Measurements from ENCODE around the gene HTR7.
A peak's percentile ranks its signal among the peaks of the same experiment; 100 is the strongest.
"Not testable (repeated sequence)": the region's sequence is repeated elsewhere in the genome, so short reads cannot be mapped to it uniquely, and the experiment has no call there.

Gene HTR7

DNA sequence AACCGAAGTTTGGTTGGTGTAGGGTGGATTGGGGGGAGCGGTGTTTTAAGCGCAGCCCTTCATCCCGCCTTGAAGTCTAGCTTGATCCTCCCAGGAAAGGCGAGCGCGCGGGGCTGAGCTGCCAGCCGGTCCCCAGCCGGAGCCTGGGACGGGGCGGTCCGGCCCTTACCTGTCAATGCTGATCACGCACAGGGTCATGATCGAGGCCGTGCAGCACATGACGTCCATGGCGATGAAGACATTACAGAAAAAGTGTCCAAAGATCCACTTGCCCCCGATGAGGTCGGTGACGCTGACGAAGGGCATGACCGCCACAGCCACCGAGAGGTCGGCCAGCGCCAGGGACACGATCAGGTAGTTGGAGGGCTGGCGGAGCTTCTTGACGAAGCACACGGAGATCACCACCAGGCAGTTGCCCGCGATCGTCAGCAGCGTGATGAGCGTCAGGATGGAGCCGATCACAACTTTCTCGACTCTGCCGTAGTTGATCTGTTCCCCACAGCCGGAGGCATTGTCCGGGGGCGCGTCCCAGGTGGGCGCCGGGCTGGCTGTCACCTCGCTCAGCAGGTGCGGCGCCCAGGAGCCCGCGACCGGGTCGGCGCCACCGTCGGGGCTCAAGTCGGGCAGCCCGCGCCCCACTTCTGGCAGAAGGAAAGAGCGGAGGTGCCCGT lies 740 bp downstream of the HTR7 start:
- DNase-seq = peak; percentile 66

DNA sequence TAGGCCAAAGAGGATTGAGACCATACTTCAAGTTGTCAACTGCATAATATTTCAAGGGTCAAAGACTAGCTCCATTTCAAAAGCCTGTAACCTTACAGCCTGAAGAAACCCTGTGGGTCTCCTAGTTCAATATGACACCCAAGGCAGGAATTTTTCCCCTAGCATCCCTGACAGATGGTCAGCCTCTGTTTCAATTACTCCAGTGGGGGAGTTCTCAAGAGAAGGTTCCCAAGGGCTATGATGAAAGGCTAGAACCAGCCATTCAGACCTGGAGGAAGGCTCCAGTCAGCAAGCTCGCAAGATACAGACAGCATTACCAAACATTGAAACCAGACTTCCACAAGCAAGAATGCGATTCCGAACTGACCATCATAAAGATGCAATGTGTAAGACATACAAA lies 1.6 kb downstream of the HTR7 start:
- DNase-seq = no peak

DNA sequence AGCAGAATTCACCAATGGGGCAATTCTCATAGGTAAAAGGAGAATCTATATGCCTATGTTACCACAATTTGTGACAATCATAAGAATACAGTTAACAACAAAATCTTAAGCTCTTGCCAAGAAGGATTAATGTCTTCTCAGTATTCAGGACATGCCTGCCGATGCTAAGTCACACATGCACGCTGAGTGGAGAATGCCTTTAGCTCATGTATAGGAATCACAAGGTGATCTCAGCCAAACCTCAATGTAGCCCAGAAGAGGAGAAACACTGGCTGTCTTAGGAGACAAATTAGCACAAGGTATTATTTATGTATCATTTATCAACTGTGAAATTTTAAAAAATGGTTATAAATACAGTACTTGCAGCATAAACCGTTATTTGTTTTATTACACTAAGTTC lies 2.7 kb downstream of the HTR7 start:
- no peak for DNase-seq

DNA sequence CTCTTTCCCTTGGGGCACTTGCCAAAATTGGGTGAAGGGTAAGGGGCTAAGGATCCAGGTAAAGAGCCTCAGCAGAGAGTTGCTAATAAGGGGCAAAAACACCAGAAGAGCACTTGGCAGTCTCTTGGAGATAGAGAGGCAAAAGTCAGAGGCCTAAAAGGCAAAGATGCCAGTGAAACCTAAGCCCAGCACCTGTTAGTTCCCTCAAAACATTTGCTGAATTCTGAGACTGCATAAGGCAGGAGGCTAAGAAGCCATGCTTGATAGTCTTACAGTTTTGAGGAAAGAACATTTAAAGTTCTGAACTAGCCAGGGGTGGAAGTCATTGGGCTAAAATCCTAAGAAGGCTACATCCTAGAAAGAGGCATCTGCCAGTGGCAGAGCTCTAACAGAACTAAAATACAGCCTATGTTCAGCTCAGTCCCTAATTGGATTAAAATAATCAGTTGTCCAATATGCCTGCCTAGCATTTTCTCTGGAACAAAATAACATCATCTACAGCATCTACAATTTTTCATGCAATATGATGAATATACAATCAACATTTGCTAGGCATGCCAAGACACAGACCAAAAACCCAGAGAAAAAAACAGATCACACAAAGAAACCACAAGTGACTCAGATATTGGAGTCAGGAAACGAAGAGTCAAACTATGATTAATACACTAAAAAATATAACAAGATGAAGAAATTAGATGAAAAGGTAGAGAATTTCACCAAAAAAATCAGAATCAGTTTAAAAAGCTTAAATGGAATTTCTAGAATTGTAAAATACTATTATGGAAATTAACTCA lies 7.7 kb downstream of the HTR7 start:
- no peak for DNase-seq

DNA sequence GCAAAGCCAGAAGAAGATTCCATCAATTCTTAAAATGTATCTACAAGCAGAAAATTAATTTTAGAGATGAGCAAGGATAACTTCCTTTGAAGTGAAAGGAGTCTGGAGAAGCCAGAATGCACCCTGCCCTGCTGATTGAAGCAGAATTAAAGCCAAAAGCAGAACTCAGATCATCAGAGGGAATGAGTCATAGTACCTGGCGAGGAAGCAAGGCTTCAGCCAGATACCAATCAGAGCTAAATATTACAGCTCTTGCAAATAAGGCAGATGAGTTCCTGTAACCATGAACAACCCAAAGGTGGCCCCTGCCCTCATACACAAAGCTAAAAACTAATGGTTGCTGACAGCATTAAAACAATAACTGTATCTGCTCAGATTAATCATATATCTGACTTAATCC lies 10.4 kb downstream of the HTR7 start:
- DNase-seq = no peak

DNA sequence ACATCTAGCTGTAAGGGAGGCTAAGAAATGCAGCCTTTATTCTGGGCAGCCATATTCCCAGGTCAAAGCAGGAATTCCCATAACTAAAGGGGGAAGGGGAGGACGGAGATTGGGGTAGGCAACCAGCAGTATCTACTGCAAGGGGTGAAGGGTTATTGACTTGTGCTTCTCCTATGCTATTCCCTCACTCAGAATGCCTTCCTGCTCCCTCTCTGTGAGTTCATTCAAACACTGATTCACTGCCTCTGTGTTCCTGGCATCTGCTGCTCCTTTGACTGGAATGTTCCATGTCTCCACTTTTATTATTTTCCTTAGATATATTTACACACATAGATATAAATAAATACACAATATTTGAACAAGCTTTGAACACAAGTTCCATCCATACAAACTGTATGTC lies 11.1 kb downstream of the HTR7 start:
- DNase-seq = no peak

DNA sequence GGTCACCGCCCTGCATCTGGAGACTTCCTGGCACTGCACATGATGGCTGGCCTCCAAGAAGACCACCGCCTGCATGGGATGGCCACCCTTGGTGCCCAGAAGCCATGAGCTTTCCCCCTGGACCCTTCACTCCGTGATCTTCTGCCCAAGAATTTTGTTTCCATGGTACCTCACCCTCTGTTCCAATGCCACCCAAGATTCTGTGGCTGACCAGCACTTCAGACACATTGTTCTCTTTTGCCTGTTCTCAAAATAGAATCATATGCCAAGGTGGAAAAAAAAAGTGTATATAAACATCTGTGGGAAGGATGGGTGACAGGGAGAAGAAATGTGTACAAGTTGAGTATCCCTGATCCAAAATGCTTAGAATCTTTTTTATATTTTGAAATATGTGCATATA lies 12.1 kb downstream of the HTR7 start:
- DNase-seq = no peak

DNA sequence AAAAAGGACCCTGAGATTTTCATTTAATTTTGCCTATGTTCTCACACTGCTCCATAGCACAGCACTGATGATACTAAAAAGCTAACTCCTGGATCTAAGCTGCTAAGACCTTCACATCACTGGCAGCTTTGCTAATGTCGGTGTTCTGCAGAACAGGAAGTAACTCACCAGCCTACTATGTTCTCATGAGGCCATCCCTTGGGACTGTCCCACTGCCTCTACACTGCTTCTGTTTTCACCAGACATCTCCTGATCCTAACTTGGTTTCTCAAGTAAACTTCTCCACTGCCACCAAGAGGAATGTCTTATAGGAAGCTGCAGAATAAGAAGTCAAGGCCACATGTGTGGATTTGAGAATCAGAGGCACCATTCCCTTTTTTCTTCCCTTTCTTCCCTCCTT lies 15.1 kb downstream of the HTR7 start:
- DNase-seq = no peak

DNA sequence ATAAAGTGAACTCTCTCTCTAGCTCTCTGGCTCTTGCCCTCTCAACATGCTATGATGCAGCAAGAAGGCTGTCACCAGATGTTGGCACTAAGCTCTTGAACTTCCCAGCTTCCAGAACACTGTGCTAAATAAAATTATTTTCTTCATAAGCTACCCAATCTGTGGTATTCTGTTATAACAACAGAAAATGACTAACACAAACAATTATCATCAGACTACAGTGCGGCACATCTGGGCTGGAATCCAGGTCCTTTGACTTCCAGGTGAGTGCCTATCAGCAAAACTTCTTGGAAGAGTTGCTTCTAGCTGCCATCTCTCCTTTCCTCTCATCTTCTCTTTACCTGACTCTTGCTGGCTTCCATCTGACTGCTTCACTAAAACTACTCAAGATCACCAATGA lies 20.4 kb downstream of the HTR7 start:
- DNase-seq = no peak

DNA sequence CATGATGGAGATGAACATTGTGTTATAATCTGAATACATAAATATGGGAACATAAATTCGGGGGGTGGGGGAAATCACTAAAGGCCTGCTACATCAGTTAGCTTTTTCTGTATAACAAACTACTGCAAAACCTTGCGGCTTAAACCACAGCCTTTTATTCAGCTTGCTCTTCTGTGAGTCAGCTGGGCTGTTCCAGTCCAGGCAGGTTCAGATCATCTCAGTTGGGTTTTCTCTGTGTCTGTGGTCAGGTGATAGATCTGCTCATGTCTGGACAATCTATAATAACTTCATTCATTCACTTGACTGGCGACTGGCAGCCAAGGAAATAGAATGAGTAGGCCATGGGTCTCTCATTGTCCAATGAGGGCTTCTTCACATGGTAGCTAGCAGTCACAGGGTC lies 23.5 kb downstream of the HTR7 start:
- no peak for DNase-seq

DNA sequence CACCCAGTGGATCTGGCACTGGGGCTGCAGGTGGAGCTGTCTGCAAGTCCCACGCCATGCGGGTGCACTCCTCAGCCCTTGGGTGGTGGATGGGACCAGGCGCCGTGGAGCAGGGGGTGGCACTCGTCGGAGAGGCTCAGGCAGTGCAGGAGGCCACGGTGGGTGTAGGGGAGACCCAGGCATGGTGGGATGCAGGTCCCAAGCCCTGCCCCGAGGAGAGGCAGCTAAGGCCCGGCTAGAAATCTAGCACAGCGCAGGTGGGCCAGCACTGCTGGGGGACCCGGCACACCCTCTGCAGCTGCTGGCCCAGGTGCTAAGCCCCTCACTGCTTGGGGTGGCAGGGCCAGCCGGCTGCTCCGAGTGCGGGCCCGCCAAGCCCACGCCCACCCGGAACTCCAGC lies 25.7 kb downstream of the HTR7 start:
- DNase-seq = no peak

DNA sequence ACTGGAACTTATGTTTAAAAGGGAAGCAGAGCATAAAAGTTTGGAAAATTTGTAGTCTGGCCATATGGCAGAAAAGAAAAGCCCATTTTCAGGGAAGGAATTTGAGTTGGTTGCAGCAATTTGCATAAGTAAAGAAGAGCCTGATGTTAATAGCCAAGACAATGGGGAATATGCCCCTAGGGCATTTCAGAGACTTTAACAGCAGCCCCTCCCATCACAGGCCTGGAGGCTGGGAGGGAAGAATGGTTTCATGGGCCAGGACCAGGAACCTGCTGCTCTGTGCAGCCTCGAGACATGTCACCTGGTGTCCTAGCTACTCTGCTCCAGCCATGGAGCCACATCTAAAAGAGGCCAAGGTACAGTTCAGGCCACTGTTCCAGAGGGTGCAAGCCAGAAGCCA lies 35.3 kb downstream of the HTR7 start:
- no peak for DNase-seq

DNA sequence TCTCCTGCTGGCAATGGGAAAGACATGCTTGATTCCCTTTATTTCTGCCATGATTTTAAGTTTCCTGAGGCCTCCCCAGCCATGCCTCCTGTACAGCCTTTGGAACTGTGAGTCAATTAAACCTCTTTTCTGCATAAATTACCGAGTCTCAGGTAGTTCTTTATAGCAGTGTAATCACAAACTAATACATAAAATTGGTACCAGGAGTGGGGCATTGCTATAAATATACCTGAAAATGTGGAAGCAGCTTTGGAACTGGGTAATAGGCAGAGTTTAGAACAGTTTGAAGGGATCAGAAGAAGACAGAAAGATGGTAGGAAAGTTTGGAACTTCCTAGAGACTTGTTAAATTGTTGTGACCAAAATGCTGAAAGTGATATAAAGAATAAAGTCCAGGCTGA lies 36.0 kb downstream of the HTR7 start:
- not testable (repeated sequence) for DNase-seq

DNA sequence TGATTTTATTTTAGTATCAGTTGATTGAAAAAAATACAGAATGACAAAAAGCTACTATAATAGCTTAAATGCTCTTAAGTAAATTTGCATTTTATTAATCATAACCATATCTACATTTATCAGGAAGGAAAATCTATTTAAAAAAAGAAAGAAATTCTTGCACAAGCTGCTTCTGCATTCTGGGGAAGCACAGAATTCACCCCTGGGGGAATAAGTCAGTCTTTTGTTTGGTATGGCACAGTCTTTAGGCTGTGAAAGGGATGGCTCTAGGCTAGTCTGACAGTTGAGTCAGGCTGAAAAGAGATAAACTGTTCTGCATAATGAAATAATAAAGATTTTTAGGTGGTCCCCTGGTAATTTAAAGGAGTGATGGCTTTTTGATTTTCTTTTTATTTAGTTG lies 37.9 kb downstream of the HTR7 start:
- no peak for DNase-seq

DNA sequence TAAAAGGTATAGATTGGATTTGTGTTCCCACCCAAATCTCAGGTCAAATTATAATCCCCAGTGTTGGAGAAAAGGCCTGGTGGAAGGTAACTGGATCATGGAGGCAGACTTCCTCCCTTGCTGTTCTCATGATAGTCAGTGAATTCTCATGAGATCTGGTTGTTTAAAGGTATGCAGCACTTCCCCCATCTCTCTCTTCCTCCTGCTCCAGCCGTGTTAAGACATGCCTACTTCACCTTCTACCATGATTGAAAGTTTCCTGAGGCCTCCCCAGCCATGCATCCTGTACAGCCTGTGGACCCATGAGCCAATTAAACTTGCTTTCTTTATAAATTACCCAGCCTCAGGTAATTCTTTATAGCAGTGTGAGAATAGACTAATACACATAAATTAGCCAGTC lies 39.1 kb downstream of the HTR7 start:
- DNase-seq = no peak

DNA sequence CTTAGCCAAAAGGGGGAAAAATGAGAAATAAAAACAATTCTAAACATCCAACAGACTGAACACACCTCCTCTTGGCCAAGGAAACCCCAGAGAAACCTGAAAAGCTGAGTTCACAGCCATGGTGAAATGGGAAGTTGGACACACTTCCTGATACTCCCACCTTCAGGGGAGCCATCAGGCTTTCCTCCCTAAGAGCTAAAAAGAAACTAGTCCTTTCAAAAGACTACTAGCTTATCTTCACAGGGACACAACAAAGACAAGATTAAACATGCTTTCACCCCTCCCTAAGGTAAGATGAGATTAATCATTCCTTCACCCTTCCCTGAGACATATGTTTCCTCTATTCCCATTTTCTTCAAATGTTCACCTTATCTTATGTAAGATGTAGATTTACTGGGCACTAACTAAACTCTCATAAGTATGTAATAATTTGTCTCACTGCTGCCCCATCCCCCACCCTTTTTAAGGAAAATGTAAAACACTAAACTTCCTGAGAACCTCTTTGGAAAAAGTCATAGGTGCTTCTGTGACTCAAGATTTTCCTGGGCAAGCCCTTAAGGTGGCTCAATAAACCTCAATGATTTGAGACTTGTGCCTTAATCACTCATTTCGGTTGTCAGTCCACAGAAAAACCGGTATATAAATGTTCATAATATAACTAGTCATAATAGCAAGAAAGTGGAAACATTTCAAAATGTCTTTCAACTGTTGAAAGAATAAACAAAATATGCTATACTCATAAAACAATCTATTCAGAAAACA lies 40.5 kb downstream of the HTR7 start:
- no peak for DNase-seq

DNA sequence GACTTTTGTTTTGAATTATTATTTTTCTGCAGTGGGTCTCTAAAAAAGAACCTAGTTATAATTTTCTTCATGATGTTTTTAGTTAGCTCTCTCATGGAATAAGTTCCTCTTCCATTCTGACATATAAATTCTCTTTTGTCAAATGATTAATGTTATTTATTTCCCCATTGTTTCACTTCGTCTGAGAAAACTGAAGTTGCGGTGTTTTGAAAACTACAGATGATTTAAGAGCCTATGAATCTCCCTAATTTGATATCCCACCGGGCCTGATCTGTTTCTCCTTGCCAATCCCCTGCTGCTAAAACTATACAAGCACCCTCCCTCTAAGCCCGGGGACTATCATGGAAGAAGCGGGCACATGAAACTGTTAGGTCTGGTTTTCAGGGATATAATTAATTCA lies 41.4 kb downstream of the HTR7 start:
- no peak for DNase-seq

DNA sequence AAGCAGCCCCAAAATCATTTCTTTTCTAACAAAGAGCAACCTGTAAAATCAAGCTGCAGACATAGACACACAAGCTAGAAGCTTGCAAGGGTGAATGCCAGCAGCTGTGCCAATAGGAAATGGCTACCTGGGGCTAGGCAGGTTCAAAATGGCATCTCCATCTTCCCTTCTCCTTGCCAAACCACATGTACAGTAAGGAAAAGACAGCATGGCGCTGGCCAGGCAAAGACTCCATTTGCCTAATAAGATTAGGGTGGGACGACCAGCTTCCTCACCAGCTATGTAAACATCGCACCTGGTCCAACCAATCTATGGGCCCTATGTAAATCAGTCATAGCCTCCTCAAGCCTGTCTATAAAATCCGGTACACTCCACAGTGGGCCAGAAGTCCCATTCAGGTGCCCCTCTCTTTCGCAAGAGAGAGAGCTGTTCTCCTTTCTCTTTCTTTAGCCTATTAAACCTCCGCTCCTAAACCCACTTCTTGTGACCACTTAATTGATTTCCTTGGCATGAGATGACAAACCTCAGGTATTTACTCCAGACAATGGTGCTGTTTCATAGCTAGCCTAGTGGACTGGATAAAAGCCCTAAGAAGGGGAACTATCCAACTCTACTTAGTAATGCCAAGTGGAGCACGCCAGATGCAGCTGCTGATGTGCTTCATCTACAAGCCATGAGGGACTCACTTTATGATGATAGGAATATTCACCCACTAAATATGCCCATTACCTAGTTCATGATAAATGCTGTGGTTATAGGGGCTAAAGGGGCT lies 44.1 kb downstream of the HTR7 start:
- DNase-seq = no peak

DNA sequence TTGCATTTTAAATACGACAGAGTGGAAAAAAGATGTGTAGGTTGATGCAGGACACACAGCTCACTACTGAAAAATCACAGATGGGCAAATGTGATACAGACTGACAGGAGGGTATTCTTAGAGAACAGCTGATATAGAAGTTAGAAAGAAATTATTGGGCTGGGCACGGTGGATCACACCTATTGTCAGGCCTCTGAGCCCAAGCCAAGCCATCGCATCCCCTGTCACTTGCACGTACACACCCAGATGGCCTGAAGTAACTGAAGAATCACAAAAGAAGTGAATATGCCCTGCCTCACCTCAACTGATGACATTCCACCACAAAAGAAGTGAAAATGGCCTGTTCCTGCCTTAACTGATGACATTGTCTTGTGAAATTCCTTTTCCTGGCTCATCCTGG lies 50.7 kb downstream of the HTR7 start:
- not testable (repeated sequence) for DNase-seq

DNA sequence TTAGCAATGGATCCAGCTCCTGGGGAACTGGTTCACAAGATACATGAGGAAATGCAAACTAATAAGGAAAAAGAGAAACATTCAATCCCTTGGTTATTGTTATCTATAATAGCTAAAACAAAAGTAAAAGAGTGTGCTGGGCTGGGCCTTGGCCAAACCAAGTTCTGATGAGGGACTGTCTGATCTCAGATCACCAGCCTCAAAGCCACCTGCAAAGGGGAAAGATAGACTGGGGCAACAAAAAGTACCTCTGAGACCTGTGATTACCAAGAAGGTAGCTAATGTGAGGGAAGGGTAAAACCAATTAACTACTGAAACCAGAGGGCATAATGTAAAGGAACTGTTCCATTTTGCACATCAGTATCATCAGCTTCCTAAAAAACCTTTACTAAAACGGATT lies 51.2 kb downstream of the HTR7 start:
- no peak for DNase-seq

DNA sequence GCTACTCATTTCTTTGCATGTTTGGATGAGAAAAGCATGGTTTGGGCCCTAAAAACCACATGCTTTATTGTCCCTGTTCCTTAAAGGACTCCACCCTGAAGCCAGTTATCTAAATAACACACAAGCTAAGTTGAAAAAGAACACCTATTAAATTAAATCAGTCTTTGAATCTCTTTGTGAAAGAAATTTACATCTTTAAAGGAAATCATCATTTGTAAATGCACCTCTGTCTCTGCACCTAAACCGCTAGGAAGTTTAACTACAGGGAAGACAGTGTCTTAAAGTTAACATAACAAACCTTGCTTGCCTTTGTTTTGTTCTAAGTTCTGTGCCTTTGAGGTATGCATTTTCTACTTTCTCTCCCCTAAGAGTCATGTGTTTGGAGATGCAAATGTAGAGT lies 52.6 kb downstream of the HTR7 start:
- DNase-seq = no peak

DNA sequence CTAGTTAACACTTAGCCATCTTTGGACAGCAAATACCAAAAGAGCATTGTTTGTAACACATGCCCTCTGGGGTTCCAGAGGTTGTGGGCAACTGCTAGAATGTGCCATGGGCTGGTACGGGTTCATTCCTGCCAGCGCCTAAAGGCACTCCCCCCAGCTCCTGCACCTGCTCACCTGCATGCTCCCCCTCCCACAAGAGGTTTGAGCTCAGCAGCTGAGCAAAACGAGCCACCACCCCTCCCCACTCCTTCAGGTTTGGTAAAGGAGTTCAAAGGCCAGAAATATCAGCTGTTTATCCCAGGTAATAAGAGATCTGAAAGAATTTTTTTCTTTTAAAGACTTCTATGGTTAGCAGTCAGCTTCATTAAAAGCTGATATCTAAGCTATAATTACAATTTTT lies 53.5 kb downstream of the HTR7 start:
- no peak for DNase-seq

DNA sequence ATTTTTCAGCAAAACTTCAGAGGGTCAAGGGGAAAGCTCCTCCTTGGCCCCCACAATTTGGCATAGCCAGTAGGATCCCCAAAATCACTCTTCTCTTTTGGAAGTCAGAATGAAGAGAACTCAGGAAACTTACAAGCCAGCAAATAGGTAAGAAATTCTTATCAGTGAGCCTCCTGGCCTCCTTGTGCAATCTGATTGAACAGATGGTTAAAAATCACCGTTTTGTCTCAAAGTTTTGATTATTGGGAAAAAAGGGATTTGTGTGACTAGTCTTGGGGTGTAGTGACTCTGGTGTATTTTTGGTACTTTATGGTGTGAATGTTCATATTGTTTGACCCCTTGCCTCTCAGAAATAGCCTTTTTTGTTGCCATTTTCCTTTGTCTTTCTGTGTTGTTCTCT lies 56.2 kb downstream of the HTR7 start:
- no peak for DNase-seq
